Breast epithelium (tissue), 4 donors: ENCODE measurements around the gene DLX2. TPM values are rescaled to one million over a fixed set of nuclear protein-coding genes. Genes with fewer than 3 reads are reported as not detected.

Source experiments
- DNase-seq, 2 donors: peaks; one replicate each; pipeline ENCODE4 v3.0.0-alpha.2; 2019; ENCODE audit warnings: low spot score in 2 of 2
- H3K27ac ChIP-seq, 2 donors: fragments of 200-600 bp; sonication (generic) in 1 of 2; one replicate each; pipeline ENCODE4 v1.5.1; 2016 to 2019; ENCODE audit warnings: mild to moderate bottlenecking in 1 of 2
- H3K27me3 ChIP-seq, 2 donors: fragments of 200-600 bp; sonication (generic) in 1 of 2; one replicate each; pipeline versions ENCODE4 v1.5.1 to v1.6.0; 2017 to 2019; ENCODE audit warnings: control low read depth in 1 of 2, mild to moderate bottlenecking in 1 of 2
- H3K36me3 ChIP-seq: fragments of 200-600 bp; one replicate; pipeline ENCODE4 v1.5.1; 2019
- H3K4me1 ChIP-seq, 2 donors: fragments of 200-600 bp; sonication (generic); one replicate each; pipeline ENCODE4 v1.5.1; 2016 to 2019; ENCODE audit warnings: control low read depth in 1 of 2
- H3K4me3 ChIP-seq, 3 donors: fragments of 200-600 bp; sonication (generic); 1 replicate in 2 of 3; 2 replicates in 1 of 3; pipeline ENCODE4 v1.5.1; 2016 to 2019; ENCODE audit warnings: mild to moderate bottlenecking in 3 of 3, moderate library complexity in 2 of 3
- H3K9me3 ChIP-seq, 2 donors: fragments of 200-600 bp; sonication (generic) in 1 of 2; one replicate each; pipeline ENCODE4 v1.5.1; 2016 to 2019; ENCODE audit warnings: control low read depth in 1 of 2
- CTCF ChIP-seq, 3 donors: fragments of 450-650 bp; IDR thresholded peaks; one replicate each; pipeline ENCODE4 v1.5.1; 2016 to 2017; ENCODE audit warnings: antibody characterized with exemption in 3 of 3, mild to moderate bottlenecking in 3 of 3, moderate library complexity in 3 of 3
- POLR2A ChIP-seq: fragments of 450-650 bp; IDR thresholded peaks from one replicate; pipeline ENCODE4 v1.6.1; 2016; ENCODE audit warnings: antibody characterized with exemption, mild to moderate bottlenecking, moderate library complexity
- POLR2AphosphoS5 ChIP-seq, 3 donors: sonication (generic); formaldehyde crosslinking; IDR thresholded peaks; one replicate each; pipeline ENCODE4 v1.6.1; 2017; ENCODE audit warnings: antibody characterized with exemption in 3 of 3
- intact Hi-C: fragments of 100-400 bp; cut with DNase I; formaldehyde crosslinking; loops from one replicate; pipeline ENCODE4 v1.15.1; 2023; ENCODE audit warnings: low total_unique reads
- total RNA-seq, 3 donors: library from RNA; depleted of rRNA; stranded (reverse); fragments of >200 nt; gene quantifications; one replicate each; pipeline ENCODE4 v1.1.0, GENCODE V29; 2016

Gene DLX2
- total RNA-seq, 3 donors from 2014 or later: 0.44 TPM; not detected in 2

- H3K9me3 ChIP-seq: peaks cover 0 to 6% of the 10 kb centered on the region in 2 donors
- no peaks in the 10 kb centered on the region for H3K36me3 ChIP-seq
- H3K27me3 ChIP-seq: peaks cover 18 to 70% of the 10 kb centered on the region in 2 donors
- no peak for TF ChIP-seq POLR2A
- TF ChIP-seq CTCF (IDR thresholded peaks at IDR 0.05): no peak
- no peak for TF ChIP-seq POLR2AphosphoS5 (IDR thresholded peaks at IDR 0.05)
- no peak for DNase-seq
- intact Hi-C loops: no loop called here
- H3K4me1 ChIP-seq: peaks cover 8 to 25% of the 10 kb centered on the region in 2 donors
- no peak overlapping the region for H3K27ac ChIP-seq
- H3K4me3 ChIP-seq: no peak overlapping the region
Measured at GRCh38 chr2:172082105-172082943, 20.4 kb downstream of the DLX2 start.

- Histone ChIP-seq H3K4me3 (no peak overlapping the region), H3K27me3 (peaks cover 14 to 61% of the 10 kb centered on the region in 2 donors), H3K9me3 (peaks cover 0 to 6% of the 10 kb centered on the region in 2 donors), H3K4me1 (peaks cover 8 to 19% of the 10 kb centered on the region in 2 donors), H3K36me3 (no peaks in the 10 kb centered on the region), H3K27ac (no peak overlapping the region)
- no peak for TF ChIP-seq POLR2AphosphoS5 (IDR thresholded peaks at IDR 0.05)
- no peak for TF ChIP-seq POLR2A
- TF ChIP-seq CTCF (IDR thresholded peaks at IDR 0.05): no peak
- intact Hi-C loops: no loop called here
- no peak for DNase-seq
Measured at GRCh38 chr2:172081221-172082022, 21.3 kb downstream of the DLX2 start.

GRCh38 chr2:172080641-172081220 lies 22.0 kb downstream of the DLX2 start:
- DNase-seq: no peak
- H3K4me1 ChIP-seq: peaks cover 8 to 14% of the 10 kb centered on the region in 2 donors
- no peak for TF ChIP-seq POLR2AphosphoS5 (IDR thresholded peaks at IDR 0.05)
- no peak for TF ChIP-seq CTCF (IDR thresholded peaks at IDR 0.05)
- no peak for TF ChIP-seq POLR2A
- H3K27me3 ChIP-seq: peaks cover 12 to 54% of the 10 kb centered on the region in 2 donors
- H3K27ac ChIP-seq: no peak overlapping the region
- H3K36me3 ChIP-seq: no peaks in the 10 kb centered on the region
- H3K9me3 ChIP-seq: peaks cover 0 to 6% of the 10 kb centered on the region in 2 donors
- no peak overlapping the region for H3K4me3 ChIP-seq
- intact Hi-C loops: no loop called here

- peaks cover 0 to 6% of the 10 kb centered on the region in 2 donors for H3K9me3 ChIP-seq
- H3K4me3 ChIP-seq: no peak overlapping the region
- intact Hi-C loops: no loop called here
- no peak for DNase-seq
- peaks cover 10 to 47% of the 10 kb centered on the region in 2 donors for H3K27me3 ChIP-seq
- H3K27ac ChIP-seq: no peak overlapping the region
- no peaks in the 10 kb centered on the region for H3K36me3 ChIP-seq
- TF ChIP-seq POLR2A (no peak), CTCF (IDR thresholded peaks at IDR 0.05) (no peak), POLR2AphosphoS5 (IDR thresholded peaks at IDR 0.05) (no peak)
- peaks cover 7 to 8% of the 10 kb centered on the region in 2 donors for H3K4me1 ChIP-seq
Measured at GRCh38 chr2:172079838-172080640, 22.7 kb downstream of the DLX2 start.
